OCI-LY1 (cell line): ENCODE measurements around the gene FREM2.

ENCODE experiments used
- CTCF ChIP-seq: fragments of 200-600 bp; sonication (generic), shearing (Covaris generic); IDR thresholded peaks from 2 replicates; pipeline ENCODE4 v1.5.1; 2017; ENCODE audit warnings: mild to moderate bottlenecking, antibody characterized with exemption, low read length, moderate library complexity, mixed read lengths
- EZH2 ChIP-seq: fragments of 200-600 bp; sonication (generic), shearing (Covaris generic); IDR thresholded peaks from 2 replicates; pipeline ENCODE4 v1.8.0; 2017; ENCODE audit warnings: borderline replicate concordance, mixed run types, mild to moderate bottlenecking, antibody characterized with exemption, low read length, moderate library complexity, mixed read lengths

- no peak for TF ChIP-seq CTCF
- TF ChIP-seq EZH2, result no peak
Measured at GRCh38 chr13:38868870-38869269, 182.0 kb downstream of the FREM2 start.
